HG03565 (cell line): Measurements from ENCODE around the gene GLCE.
"Not testable (repeated sequence)": the region's sequence is repeated elsewhere in the genome, so short reads cannot be mapped to it uniquely, and the experiment has no call there.

Experiments
- ATAC-seq: cut with Tn5 transposase; IDR thresholded peaks from one replicate; pipeline ENCODE4 v1.9.1; 2021; ENCODE audit warnings: mild to moderate bottlenecking, moderate library complexity; ENCODE audit not compliant: unreplicated experiment

Gene GLCE

DNA sequence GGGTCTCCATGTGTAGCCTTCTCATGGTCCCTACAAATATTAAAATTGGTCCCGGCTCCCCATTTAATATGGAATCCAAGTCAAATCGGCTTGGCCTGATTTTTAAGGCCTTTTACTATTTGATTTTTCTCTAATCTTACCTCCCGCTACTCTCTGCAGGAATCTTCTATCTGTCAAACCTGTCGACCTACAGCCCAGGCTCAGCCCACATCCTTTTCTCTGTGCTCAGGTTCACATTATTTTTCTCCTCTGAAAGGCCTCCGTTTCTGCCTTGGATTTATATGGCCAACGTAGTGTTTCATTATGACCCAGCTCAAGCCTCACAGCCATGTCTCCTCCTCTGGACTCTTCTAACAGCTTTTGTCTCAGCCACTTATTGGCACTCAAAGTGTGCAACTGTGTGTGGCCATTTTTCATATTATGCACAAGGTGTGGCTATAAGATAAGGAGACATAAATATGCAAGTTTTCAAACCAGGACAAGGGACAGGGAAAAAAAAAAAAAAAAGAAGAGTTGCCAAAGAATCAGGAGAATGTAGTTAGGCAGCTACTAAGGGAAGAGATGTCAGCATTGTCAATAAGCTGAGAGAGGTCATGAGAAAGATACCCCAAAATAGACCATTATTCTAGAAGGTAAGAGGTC lies 2.1 kb upstream of the GLCE start:
- ATAC-seq = no peak

- ATAC-seq = no peak
These were observed 1.6 kb upstream of the GLCE start for GRCh38 chr15:69158843-69159240.

GRCh38 chr15:69159805-69160140 lies 662 bp upstream of the GLCE start:
- no peak for ATAC-seq

DNA sequence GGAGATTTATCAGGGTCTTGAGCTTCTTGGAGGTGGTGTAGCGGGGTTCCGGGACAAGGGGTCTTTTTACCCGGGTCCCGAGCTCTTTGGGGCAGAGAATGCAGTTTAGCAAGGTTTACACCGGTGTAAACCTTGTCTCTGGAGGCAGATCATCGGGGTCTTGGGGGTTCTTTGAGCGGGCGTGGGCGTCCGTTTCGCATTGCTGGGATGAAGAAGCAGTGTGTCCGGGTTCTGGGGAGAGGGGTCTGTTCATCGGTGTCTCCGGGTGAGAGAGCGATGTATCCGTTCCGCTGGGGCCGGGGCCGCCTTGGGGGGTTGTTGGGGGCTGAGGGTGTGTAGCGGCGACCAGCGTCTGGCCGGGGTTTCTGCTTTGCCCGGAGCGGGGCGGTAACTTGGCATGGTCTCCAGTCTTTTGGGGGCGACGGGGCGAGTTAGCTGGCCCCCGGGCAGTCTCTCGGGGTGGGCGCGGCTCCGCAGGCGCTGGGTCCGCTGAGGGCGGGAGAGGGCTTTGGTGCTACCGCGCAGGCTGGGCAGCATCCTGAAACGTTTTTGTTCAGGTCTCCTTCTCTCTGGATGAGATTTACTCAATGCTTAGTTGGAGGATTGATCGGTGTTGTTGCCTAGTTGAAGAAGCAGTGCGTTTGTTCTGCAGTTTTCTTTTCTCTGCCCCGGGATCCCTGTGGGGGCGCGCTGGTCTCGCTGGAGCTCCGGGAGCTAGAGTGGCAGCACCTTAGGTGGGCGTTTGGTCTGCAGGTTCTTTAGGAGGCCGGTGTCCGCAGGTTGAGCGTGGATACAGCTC lies 843 bp downstream of the GLCE start:
- ATAC-seq = no peak

DNA sequence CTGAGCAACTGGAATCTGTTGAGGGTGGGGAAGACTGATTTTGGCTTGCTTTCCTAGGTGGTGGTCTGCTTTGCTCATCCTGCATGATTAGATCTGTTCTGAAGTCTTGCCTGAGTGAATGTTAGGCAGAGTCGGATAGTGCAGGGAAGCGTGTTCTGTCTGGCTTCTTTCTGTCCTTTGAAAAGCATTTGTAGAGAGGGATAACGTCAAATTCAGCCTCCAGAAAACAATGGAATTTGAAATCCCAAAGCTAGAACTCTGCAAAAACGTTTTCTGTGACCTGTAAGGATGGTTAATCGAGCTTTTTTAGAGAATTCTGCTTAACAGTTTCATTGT lies 1.4 kb downstream of the GLCE start:
- ATAC-seq = no peak

DNA sequence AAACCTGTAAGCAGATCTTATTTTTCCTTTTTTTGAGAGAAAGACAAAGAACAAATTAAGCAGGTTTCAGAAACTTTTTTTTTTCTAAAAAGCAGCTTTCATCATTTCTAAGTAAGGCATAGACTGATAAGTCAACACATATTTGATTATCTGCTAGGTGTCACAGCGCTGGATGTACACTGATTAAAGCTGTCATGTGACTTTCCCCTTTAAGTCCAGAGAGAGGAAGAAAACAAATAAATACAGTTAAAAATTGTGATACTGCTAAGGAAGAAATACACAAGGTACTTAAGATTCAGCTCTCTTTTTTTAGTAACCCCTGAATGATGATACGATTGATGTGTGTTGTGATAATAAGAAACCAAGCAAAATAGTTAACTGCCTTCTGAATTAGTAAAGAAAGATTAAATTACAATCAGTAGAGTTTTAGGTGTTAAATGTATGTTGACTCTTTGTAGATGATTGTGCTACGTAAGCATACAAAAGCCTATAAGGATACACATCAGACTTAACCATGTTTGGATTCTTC lies 2.8 kb downstream of the GLCE start:
- no peak for ATAC-seq

DNA sequence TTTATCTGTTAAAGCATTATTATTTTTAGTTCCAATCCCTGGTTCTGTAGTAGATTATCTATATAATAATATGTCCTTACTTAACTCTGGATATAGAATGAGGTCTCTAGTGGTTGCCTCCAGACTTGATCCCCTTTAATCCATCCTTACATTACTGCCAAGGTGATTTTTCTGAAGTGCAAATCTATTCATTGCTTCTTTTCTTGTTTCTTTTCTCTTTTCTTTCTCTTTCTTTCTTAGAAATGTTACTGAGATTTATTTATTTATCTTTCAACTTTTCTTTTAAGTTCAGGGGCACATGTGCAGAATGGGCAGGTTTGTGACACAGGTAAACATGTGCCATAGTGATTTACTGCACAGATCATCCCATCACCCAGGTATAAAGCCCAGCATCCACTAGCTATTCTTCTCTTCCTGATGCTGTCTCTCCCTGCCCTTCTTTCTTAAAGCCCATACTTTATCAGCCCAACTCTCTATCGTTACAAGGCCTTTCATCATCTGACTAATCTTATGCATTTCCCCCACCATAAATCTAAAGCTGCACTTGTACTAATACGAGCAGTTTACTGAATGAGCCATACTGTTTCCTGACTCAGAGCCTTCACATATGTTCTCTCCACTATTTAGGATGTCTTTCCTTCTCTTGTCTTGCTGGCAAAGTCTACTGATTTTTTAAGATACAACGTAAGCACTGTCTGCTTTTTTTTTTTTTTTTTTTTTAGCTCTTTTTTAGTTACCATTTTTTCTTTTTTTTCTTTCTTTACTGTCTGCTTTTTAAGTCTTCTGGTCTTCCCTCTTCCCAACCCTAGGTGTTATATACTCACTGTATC lies 4.6 kb downstream of the GLCE start:
- no peak for ATAC-seq

- ATAC-seq = no peak
These were observed 5.2 kb downstream of the GLCE start for GRCh38 chr15:69165637-69166025.

- no peak for ATAC-seq
These were observed 6.9 kb downstream of the GLCE start for GRCh38 chr15:69167218-69167846.

DNA sequence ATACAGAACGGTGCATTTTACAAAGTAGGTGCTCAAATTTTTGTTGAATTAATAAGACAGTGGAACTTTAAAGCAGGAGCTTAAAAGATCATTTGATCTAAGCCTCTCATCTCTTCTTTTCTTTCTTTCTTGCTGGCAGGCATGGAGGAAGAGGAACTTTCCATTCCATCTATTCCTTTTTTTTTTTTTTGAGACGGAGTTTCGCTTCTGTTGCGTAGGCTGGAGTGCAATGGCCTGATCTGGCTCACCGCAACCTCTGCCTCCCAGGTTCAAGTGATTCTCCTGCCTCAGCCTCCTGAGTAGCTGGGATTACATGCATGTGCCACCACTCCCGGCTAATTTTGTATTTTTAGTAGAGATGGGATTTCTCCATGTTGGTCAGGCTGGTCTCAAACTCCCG lies 7.9 kb downstream of the GLCE start:
- ATAC-seq = not testable (repeated sequence)

DNA sequence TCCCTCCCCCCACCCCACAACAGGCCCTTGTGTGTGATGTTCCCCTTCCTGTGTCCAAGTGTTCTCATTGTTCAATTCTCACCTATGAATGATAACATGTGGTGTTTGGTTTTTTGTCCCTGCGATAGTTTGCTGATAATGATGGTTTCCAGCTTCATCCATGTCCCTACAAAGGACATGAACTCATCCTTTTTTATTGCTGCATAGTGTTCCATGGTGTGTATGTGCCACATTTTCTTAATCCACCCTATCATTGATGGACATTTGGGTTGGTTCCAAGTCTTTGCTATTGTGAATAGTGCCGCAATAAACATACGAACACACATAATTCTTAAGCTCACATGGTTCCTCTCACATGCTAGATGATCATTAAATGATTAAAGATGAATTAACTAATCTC lies 9.1 kb downstream of the GLCE start:
- ATAC-seq = not testable (repeated sequence)

GRCh38 chr15:69170597-69170996 lies 10.2 kb downstream of the GLCE start:
- no peak for ATAC-seq

DNA sequence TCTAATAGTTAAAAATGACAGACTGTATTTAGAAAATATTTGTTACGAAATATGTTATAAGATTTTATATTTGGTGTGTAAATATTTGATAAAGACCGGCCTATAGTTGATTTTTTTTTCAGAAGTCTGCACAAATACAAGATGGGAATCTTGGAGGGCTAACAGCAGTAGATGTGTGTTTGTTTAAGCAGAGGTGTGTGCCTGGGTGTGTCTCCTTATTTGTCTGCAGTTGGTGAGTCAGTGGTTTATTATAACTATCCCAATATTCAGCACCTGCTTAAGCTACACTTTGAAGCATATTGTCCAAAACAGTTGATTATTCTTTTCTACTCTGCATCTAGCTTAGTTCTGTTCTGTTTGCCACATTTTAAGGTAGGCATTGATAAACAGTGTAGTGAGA lies 12.4 kb downstream of the GLCE start:
- ATAC-seq = no peak

DNA sequence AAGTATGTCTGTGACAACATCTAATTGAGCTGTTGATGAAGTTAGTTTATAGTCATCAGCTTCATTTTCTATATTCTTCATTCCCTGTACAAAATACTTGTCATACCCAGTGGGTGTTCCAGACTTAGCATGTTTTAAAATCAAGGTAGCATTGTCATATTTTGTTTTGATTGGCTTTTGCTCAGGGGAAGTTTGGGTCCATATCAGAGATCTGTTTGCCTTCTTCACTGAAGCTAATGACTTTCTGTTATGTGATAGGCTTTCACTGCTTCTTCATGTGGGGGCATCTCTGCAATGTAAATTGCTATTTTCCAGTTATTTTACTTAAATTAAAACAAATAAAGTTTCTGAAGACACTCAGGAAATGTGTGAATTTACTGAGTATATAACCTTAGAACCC lies 15.1 kb downstream of the GLCE start:
- ATAC-seq = no peak

DNA sequence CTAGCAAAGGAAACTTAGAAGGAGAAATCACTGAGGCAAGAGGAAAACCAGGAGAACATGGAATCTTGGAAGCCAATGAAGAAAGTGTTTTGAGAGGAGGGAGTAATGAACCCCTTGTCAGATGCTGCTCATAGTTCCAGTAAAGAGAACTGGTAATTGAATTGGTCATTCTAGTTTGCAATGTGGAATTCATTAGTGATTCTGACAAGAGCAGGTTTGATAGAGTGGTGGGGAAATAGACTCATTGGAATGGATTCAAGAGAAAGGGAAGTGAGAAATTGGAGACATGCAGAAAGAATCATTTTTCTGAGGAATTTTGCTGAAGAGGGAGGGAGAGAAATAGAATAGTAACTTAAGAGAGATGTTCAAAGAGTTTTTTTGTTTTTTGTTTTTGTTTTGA lies 21.0 kb downstream of the GLCE start:
- ATAC-seq = no peak

DNA sequence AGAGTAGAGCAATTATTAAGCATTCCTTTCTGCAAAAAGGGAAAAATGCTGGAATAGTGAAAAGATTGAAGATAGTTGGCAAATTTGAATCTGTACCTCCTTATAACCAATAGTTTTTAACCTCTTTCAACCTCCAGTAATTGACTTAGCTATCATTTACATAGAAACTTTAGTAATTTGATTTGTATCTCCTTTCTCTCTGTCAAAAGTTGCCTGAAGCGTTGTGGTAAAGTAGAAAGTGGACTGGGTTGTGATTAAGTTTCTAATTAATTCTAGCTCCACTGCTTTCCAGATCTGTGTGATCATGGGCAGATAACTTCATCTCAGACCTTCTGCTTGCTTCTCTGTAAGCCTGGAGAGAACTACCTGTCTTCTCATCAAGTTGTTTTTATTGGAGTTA lies 24.8 kb downstream of the GLCE start:
- no peak for ATAC-seq

GRCh38 chr15:69185706-69186105 lies 25.3 kb downstream of the GLCE start:
- no peak for ATAC-seq

DNA sequence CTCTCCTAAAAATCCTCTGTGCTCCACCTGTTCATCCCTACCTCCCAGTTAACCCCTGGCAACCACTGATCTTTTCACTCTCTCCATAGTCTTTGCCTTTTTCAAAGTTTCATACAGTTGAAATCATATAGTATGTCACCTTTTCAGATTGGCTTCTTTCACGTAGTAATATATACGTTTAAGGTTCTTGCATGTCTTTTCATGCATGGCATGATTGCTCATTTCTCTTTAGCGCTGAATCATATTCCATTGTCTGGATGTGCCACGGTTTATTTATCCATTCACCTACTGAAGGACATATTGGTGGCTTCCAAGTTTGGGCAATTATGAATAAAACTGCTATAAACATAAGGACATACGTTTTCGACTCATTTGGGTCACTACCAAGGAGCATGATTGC lies 28.7 kb downstream of the GLCE start:
- ATAC-seq = no peak

DNA sequence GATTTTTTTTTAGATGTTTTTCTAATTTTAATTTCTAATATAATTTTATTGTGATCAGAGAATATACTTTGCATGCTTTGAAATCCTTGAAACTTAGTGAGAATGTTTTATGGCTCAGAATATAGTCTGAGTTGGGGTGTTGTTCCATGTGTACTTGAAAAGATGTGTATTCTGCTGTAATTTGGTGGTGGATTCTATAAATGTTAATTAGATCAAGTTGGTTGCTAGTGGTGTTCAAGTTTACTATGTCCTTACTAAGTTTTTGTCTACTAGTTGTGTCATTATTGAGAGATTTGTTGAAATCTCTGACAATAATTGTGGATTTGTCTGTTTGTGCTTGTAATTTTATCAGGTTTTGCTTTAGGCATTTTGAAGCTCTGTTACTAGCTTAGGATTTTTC lies 29.7 kb downstream of the GLCE start:
- no peak for ATAC-seq

DNA sequence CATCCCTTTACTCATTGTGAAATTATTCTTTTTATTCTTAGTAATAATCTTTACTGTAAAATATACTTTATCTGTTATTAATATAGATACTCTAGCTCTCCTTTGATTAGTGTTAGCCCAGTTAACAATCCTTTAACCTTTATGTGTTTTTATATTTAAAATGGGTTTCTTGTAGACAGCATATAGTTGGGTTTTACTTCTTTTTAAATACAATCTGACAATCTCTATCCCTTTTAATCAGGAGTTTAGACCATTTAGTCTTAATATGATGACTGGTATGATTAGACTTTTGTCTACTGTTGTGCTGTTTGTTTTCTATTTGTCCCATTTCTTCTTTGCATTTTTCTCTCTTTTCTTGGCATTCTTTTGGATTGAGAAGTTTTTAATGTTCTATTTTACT lies 30.1 kb downstream of the GLCE start:
- no peak for ATAC-seq

DNA sequence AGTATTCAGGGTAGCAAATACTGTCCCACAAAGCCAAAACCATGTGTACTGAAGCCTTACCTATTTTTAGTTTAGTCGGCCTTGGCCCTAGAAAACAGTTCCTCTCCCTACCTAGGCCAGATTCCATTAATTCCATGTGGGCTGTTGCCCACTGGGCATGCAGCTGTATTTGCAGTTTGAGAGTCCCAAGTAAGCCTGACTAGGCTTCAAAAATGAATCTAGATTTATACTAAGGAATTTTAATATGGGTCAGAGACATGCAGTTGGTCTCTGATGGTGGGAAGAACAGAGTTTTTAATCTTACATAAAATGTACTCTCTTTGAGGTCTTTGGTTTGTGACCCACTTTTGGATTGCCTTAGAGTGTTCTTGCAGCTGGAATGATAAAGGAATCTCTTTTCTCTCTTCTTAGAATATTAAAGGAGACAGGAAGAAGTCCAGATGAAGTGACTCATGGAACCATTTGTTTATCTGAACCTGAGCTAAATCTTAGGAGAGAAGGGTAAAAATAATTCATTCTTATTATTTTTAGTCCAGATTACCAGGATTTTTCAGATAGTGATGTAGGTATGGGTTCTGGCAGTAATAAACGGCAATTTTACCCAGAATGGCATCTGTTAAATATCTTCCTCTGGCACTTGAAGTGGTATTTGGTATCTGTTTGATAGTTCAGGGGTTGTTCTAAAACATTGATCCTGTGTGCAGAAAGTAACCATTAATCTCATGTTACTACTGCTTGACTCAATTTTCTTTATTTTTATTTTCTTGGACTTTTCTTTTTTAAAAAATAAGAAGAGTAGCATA lies 33.8 kb downstream of the GLCE start:
- ATAC-seq = no peak
